ENCODE data around the gene FAM13C. TPM values are rescaled to one million over a fixed set of nuclear protein-coding genes. Genes with fewer than 3 reads are reported as not detected.
A peak's percentile ranks its signal among the peaks of the same experiment; 100 is the strongest.

FAM13C gene
- total and polyA plus RNA-seq, 2 of the 4 experiments (the other 2 are of a cell fraction), result 1.6 to 2.9 TPM

- dilution Hi-C loops (cut with HindIII; ENCODE audit: low sequenced_read_pairs, unreplicated experiment), result no loop called here
- ATAC-seq (ENCODE audit: low read depth), result no peak
These were observed 139.6 kb downstream of the FAM13C start for GRCh38 chr10:59222788-59223187.

More at GRCh38 chr10:59222788-59223187, 139.6 kb downstream of the FAM13C start:
- Histone ChIP-seq H3K9ac (ENCODE audit: low read depth, low read length) (no peak overlapping the region), H2BK5ac (ENCODE audit: low read depth, low read length, poor library complexity, severe bottlenecking) (no peak overlapping the region), H3K9me3 (ENCODE audit: control insufficient read depth, insufficient read depth, low read length) (no peaks in the 10 kb centered on the region), H2AK9ac (replicated peaks; ENCODE audit: low read depth, low read length, poor library complexity) (no peak overlapping the region), H3K9me1 (ENCODE audit: insufficient read depth, low read length) (no peaks in the 10 kb centered on the region), H3K4ac (ENCODE audit: low read depth, low read length) (no peak overlapping the region), H4K8ac (ENCODE audit: low read depth in 2 of 2, low read length in 2 of 2) (no peak overlapping the region), H3K36me3 (ENCODE audit: control insufficient read depth, insufficient read depth, low read length) (no peaks in the 10 kb centered on the region), H3K27me3 (ENCODE audit: control insufficient read depth, insufficient read depth, low read length) (no peaks in the 10 kb centered on the region), H3K79me1 (ENCODE audit: low read depth in 1 of 2, low read length in 2 of 2) (no peaks in the 10 kb centered on the region), H3K4me2 (ENCODE audit: low read depth, low read length) (no peak overlapping the region), H3K18ac (ENCODE audit: low read depth, low read length) (no peak overlapping the region), H3K23ac (ENCODE audit: low read depth, low read length) (no peak overlapping the region), H2BK120ac (ENCODE audit: low read depth, low read length) (no peak overlapping the region), H3K14ac (replicated peaks; ENCODE audit: low read depth, low read length) (no peak overlapping the region), H4K5ac (ENCODE audit: low read depth, low read length) (no peak overlapping the region), H3K56ac (ENCODE audit: extremely low read depth, insufficient read depth, low read length) (no peak overlapping the region), H4K20me1 (ENCODE audit: insufficient read depth, low read length) (no peaks in the 10 kb centered on the region), H3K4me1 (ENCODE audit: control insufficient read depth, insufficient read depth, low read length) (no peaks in the 10 kb centered on the region), H2BK20ac (ENCODE audit: low read depth, low read length) (no peak overlapping the region), H2BK15ac (ENCODE audit: low read depth, low read length) (no peak overlapping the region), H3K4me3 (ENCODE audit: insufficient read depth, low read depth, low read length) (no peak overlapping the region), H4K91ac (ENCODE audit: insufficient read depth, low read depth, low read length) (no peak overlapping the region), H2AFZ (replicated peaks; ENCODE audit: low read length, poor library complexity) (no peak overlapping the region), H2AK5ac (ENCODE audit: low read depth, low read length) (no peak overlapping the region), H3K27ac (ENCODE audit: insufficient read depth, low read length) (no peak overlapping the region)
- in situ Hi-C loops (cut with MboI; ENCODE audit: low sequenced_read_pairs), result loop anchor here (25.0 kb wide), 2 partner anchors 685 to 810 kb away; no protein-coding TSS in a partner anchor
- ChIA-PET POLR2A (ENCODE audit: unreplicated experiment) (no interaction called here), CTCF (no interaction called here)
- DNase-seq, result peak; percentile 5
- no TSS peak for BruUV-seq (replicated peaks)
- intact Hi-C loops (cut with micrococcal nuclease), result no loop called here
- TF ChIP-seq CEBPB (IDR thresholded peaks at IDR 0.05; ENCODE audit: low read depth, low read length) (no peak), FOS (IDR thresholded peaks at IDR 0.05; ENCODE audit: low read depth, low read length) (no peak), CTCF (conservative IDR thresholded peaks at IDR 0.05; ENCODE audit: low read depth, low read length) (no peak)
